ENCODE results near the gene SP110.
"Not testable (repeated sequence)": the region's sequence is repeated elsewhere in the genome, so short reads cannot be mapped to it uniquely, and the experiment has no call there.

The SP110 gene

DNA sequence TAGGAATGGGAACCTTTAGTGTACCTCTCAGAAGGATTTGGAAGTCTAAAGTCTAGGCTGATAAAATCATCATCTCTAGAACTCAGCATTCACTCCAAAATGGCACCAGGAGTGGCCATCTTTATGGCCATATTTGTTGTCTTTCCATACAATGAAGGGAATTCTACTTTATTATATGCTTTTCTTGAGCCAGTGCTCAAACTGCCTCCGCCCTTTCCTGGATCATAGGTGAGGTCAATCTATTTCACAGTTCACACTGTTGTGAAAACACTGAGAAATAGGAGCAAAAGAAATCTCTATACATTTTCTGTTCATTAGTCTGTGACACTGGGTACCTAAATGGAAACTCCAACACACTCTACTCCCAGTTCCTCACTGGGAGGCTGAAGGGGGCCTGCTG is 55.6 kb downstream of the SP110 start:
- DNase-seq: no peak

DNA sequence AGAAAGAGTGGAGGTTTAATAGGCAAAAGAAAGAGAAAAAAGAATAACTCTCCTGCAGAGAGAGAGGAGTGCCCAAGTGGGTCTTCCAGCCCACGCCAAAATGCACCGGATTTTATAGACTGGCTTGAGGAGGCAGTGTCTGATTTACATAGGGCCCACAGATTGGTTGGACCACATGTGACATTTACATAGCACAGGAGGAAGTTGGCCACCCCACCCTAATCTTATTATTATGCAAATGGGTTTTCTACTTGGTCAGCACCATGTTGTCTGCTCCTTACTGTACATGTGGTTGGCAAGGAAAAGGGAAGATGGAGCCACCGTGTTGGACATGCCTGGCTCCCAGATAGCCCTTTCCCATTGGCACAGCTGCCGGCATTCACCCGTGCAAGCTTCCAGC is 56.8 kb downstream of the SP110 start:
- DNase-seq: no peak

DNA sequence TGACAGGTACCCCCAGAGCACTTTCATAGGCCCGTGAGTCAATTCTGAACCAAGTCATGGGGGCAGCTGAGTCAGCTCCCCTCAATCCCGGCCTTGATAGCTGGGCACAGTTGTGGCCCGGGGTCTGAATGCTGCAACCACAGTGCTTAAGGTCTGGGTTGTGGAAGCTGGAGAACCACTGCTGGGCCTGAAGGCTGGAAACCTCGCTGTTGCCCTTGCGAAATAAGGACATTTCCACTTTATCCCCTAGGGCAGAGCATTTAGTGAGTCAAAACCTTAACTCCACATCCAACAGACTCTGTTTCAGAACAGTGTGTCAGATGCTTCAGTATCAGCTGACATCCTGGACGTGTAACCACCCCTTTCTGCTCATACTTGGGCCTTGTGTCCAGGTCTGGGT is 58.6 kb downstream of the SP110 start:
- no peak for DNase-seq

DNA sequence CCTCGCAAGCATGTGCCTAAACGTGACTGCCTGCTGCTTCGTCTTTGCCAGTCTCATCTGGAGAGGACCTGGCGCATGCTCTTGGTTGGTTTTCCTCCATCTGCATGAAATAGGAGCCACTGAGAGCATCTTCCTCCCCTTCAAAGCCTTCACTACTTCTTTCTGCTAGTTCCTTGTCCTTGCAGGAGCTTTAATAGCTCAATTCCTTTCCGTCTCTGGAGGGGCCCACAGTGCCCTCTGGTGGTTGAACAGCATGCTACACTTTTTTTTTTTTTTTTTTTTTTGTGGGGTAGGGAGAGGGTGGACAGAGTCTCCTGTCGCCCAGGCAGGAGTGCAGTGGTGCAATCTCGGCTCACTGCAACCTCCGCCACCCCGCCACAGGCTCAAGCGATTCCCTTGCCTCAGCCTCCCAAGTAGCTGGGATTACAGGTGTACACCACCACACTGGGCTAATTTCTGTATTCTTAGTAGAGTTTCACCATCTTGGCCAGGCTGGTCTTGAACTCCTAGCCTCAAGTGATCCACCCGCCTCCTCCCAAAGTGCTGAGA is 59.6 kb downstream of the SP110 start:
- peak; percentile 69 for DNase-seq

DNA sequence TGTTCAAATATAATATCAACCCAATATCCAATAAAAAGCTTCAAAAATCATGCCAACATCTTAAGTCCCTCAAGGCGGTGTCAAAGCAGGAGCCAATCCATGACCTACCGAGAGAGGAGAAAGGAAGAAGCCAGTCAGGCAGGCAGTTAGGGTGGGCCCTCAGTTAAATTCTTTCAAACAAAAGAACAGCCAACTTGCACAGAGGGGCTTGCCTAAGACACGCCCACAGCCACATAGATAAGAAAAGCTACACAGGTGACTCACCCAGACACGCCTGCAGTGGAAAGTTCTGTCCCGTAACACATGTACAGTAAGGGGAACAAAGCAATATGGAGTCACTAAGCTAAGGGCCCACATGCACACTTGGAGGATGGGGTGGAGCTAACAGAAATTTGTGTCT is 61.3 kb downstream of the SP110 start:
- DNase-seq: no peak

DNA sequence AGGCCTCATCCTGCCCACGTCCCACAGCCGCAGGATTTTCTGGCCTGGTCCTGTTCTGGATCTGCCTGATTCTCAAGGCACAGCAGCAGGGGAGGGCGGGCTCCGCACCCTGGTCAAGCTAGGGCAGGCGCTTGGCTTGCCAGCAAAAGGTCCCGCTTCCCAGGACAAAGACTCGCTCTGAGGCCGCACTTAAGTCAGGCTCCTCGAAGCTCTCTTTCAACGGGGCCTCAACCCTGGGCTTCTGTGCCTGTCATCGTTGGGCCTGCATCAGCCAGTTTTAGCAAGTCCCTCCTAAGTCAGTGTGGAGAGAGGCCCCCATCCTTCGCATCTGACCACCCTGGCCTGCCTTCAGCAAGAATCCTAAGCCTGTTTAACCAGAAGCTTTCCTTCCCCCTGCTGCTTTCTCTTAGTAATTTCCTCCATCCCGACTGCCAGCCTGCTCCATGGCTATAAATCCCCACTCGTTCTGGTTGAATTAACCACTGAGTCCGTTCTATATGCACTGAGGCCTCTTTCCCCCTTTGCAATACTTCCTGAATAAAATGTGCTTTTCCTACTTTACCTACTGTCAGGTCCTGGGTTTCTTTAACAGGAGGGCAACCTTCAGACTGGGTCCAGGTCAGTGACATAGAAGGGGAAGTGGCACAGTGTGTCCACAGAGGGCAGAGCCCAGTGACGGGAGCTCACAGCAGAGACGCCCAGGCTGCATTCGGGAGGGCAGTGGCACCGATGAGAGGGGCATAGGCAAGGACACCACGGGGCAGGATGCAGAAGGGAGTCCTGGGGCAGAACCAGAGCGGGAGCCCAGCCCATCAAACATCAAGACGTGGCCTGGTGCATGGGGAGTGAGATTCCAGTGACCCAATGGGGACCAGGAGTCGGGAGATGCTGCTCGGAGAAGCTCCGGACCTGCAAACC is 62.7 kb downstream of the SP110 start:
- no peak for DNase-seq

DNA sequence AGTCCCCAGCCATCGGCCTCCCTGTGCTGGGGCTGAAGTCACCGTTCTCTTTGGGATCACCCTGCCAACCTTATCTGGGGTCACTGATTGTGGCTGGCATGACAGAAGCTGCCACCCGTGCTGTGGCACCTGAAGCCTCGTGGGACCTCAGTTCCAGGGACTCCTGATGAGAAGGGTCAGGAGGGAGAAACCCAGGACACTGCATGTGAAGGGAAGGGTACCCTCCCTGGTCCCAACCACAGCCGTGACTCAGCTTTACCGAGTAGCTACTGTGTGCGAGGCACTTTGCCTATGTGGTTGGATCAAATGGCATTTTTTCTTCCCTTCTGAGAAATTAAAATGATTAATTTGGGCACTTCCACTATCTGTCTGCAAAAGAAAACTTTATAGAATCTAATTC is 64.4 kb downstream of the SP110 start:
- no peak for DNase-seq

DNA sequence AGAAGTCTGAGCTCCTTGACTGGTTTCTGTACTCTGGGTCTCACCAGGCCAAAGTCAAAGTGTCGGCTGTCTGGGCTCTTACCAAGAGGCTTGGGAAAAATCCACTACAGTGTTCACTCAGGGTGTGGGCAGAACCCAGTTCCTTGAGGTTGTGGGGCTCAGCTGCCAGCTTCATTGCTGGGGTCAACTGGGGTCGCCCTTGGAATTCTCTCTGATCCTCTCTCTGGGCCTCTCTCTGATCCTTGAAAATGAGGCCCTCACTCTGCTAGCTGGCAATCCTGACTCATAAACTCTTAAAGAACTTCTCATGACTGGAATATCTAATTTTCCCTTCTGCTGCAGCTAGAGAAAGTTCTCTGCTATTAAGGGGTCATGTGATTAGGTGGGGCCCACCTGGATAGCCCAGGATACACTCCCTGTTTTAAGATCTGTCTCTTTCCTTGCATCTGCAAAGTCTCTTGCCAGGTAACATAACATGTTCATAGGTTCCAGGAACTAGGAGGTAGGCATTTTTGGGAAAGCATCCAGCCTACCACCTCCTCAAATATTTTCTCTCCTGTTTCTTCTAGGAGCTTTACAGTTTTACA is 66.3 kb downstream of the SP110 start:
- no peak for DNase-seq

DNA sequence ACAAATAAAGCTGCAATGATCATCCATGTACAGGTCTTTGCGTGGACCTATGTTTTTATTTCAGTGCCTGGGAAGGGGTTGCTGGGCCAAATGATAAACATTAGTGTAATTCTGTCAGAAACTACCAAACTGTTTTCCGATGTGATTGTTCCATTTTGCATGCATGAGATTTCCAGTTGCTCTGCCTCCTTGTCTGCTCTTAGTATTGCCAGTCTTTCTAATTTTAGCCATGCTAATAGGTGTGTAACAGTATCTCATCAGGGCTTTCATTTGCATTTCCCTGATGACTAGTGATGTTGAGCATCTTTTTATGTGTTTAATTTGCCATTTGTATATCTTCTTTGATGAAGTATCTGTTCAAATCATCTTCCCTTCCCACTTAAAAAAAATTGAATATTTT is 67.5 kb downstream of the SP110 start:
- no peak for DNase-seq

DNA sequence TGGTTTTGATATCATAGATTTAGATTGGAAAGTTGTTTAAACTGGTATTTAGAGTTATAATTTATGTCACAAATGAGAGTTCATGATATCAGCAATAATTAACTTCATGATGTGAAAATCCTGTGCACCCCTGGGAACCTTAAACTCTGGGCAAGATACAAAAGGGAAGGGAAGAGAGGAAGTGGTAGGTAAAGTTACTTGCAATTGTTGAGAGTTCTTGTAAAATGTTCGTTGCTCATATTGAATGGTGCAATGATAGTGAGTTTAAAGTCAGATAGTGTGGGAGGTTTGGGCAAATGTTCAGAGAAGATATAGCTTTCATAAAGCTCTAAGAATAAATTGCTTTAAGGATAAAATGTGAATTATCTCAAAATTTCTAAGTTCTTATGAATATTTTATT is 75.4 kb downstream of the SP110 start:
- DNase-seq: no peak

DNA sequence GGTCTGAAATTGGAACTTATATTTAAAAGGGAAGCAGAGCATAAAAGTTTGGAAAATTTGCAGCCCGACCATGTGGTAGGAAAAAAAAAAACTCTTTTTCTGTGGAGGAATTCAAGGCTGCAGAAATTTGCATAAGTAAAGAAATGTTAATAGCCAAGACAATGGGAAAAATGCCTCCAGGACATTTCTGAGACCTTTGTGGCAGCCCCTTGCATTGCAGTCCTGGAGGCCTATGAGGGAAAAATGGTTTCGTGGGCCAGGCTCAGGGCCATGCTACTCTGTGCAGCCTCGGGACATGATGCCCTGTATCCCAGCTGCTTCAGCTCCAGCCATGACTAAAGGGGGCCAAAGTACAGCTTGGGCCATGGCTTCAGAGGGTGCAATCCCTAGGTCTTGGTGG is 79.1 kb downstream of the SP110 start:
- no peak for DNase-seq

DNA sequence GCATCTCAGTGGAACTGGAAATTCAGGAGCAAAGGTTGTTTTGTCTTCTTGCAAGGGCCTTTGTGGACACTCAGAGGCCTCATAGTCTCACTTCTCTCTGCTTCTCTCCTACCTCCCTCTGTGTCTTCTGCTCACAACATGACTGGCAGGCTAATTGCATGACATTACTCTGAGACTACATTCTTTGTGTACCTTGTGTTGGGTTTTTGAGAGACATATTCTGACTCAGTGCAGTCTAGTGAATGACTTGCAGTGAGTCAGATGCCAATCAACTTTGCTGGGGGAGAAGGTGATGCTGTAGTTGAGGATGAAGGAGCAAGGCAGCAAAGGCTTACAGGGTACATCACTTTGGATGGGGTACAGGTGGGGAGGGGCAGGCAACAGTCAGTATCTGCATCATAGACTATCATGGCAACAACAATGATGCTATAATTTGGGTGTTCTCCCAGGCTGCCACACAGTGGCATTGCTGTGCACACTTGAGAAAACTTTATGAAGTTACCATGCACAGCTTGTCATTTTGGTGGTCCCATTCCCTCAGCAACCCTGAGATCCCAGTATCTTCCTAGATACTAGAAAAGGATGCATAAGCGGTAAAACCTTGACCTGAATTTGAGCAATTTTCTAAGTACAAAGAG is 81.8 kb downstream of the SP110 start:
- DNase-seq: no peak

DNA sequence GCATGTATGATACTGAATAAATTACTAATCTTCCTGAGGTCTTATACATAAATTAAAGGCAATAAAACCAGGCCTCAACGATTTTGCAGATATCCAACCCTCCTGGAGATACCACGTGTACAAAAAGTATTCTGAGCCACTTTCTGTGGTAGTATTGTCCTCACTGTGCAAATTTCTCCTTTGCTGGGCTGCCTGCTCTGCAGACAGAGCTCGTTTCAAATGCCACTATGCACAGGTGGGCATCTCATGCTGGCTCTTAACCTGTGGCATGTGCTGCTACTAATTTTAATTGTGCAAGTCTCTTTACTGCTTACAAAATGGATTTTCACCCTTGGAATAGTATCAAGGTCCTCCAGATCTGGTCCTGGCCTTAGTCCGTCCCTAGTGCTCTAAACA is 84.7 kb downstream of the SP110 start:
- DNase-seq: no peak

DNA sequence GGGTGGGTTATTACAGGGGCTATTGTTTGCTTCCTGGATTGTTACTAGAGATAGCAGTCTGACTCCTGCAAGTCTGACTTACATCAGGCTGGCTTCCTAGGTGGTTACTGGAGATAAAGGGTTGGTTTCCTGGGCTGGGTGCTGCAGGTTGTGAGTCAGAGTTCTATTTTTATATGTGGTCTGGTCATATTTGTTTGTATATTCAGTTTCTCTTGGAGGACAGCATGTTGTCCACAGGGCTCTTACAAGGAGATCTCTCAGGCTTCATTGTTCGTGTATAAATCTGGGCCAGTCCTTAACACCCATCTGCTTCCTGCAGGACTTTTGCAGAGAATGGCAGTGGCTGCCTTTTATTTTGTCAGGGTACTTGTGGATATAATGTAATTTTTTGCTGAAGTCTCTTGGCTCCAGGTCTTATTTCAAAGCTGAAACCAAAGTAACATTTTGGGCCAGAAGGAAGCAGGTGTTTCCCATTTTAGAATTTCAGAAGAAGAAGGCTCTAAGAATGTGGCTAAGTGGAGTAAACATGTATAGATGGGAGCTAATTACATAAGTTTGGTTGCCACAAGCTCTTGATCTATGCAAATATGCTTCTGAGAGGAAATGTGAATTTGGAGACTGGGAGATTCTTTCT is 85.2 kb downstream of the SP110 start:
- peak; percentile 55 for DNase-seq

DNA sequence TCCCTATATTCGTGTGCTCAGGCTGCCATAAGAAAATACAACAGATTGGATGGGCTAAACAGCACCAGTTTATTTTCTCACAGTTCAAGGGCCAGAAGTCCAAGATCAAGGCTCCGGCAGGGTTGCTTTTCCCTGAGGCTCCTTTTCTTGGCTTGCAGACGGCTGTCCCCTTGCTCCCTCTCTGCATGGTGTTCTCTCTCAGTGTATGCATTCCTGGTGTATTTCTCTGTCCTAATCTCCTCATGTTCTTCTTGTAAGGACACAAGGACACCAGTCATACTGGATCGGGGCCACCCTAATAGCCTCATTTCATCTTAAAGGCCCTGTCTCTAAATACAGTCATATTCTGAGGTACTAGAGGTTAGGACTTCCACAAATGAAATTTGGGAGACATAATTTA is 88.4 kb downstream of the SP110 start:
- no peak for DNase-seq

DNA sequence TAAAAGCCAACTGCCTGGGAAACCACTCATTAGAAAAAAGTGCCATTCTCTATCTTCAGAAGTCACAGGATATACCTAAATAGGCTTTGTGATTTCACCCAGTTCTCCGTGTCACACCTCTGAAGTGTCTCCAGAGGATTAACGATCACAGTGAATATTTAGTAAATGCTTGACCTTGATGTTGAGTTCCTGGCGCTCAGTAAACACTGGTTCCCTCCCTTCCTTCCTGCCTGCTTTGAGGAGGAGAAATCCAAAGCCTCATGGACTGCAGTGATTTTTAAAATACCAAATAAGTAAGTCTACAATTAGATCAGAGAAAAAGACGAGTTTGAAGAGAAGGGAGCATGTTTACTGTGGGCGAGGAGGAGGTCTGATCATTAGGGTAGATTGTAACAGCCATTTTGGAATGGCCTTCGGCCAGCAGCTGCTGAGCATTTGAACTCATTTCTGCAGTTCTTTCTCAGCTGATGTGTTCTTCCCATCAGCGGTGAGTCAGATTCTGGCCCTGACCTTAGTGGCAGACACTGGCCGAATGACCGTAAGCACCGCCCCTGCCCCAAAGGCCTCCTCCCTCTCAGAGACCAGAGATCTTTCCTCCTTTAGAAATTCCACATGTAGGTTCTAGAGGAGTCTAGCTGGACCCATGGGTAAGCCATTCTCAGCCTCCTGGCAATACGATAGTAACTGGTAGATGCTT is 89.0 kb downstream of the SP110 start:
- DNase-seq: peak; percentile 58

DNA sequence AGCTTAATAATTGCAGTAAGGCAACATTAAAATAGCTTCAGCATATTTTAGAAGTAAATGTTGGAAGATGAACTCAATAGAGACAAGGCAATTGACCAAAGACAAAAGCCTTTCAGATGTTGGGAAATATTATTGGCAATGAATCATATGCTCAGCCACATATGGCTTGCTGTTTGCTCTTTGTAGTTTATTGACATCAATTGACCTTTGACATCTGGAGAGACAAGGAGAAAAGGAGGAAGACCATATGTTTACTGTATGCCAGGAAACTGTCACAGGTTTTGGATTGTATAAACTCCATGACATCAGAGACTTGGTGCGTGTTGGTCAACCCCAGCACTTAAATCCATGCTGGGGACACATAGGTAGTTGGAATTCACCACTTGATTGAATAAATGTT is 90.4 kb downstream of the SP110 start:
- peak; percentile 81 for DNase-seq

DNA sequence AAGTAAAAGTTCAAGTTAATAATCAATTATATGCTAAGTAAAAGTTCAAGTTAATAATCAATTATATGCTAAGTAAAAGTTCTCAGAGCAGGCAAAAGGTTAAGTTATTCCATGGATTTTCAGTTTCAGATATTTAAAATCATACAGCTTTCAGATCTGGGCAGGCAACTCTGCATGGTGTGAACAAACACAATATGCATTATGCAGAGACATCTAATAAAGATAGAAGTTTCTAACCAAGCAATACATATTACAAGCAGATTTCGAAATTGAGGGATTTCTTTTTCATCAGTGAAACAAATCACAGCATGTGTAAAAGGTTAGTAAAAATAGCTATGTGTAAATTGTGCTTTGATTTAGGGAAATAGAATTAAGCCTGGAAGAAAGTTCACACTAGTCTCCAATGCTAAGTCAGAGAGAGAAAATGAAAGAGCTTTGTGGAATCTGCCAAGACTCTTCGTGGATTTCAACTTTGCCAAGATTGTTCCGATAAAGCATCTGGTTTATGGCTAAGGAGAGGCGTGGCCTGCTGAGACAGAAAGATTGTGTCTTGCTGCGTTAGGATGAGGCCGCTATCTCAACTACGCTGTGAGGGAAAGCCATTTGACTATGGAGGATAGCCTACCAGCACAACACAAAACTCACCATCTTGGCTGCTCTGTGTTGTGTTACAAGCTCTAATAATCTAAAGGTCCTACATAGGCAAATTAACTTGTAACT is 91.0 kb downstream of the SP110 start:
- no peak for DNase-seq

DNA sequence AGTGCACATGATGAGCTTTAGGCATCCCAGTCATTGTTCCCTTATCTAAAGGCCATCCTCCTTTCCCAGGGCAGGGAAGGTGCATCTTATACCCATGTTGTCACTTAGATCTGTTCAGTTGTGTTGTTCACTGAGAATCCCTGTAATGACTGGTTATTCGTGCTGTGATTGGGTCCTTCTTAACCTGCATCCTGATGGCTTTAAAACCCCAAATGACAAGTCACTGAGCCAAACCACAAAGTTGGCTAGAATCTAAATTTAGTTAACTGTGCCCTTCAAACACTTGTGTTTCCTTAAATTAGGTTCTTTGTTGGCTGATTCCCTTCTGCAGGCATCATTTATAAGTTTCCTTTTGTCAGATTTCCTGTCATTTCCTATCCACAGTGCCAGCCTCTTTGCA is 92.6 kb downstream of the SP110 start:
- no peak for DNase-seq

DNA sequence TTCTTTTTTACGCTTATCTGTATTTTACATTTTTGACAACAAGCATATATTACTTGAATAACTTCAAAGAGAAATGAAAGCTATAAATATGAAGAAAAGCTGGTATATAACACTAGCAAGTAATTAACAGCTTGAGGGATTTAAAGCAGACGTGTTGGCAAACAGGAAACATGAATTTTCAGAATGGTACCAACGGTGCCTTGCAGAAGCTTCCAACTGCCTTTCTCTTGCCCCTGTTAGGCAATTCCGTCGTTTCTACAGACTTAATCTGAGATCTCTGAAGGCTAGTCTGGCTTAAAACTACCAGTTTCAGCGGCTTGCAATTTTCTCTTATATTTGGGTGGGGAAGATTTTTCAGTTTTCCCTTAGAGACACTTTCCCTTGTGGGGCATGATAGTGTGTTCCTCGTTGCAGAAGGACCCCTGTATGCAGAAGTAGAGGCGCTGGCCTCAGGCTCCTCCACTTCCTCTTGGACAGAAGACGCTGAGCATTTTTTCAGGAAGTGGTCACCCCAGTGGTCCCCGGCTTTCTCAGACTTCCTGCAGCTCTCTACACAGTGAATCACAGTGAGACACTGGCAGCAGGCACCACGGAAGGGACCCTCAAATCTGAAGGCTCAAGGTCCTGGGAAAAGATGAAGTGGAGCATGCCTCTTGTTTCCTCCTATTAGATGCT is 94.9 kb downstream of the SP110 start:
- no peak for DNase-seq

DNA sequence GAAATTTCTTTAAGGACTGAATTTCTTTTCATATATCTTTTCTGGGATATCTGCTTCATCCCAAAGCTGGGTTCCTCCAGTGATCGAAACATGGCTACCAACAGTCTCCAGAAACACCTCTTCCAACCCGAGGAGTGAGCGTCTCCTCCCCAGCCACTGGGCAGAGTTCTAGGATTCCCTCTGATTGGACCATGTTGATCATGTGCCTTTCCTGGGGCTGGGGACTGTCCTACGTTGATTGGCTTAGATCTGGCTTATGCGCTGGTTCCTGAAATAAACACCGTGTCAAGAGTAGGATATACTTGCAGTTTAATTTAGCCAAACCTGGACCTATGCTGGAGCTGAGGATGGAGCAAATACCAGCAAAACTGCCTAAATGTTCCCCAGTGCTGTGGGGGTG is 95.5 kb downstream of the SP110 start:
- no peak for DNase-seq

DNA sequence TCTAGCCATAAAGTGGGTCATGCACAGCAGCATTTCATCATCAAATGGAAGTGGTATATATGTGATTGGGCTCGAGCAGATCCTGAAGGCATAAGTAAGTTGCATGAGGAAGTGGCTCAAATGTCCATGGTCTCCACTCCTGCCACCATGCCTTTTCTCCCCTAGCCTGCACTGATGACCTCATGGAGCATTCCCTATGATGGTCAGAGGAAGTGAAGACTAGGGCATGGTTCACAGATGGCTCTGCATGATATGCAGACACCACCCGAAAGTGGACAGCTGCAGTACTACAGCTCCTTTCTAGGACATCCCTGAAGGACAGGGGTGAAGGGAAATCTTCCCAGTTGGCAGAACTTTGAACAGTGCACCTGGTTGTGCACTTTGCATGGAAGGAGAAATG is 99.4 kb downstream of the SP110 start:
- DNase-seq: not testable (repeated sequence)
